GM18867 (cell line): ENCODE results near the gene KIAA0319L.
"Not testable (repeated sequence)": the region's sequence is repeated elsewhere in the genome, so short reads cannot be mapped to it uniquely, and the experiment has no call there.

Experiments used
- ATAC-seq: cut with Tn5 transposase; IDR thresholded peaks from one replicate; pipeline ENCODE4 v1.9.1; 2021; ENCODE audit warnings: mild to moderate bottlenecking, moderate library complexity; ENCODE audit not compliant: unreplicated experiment

KIAA0319L gene

DNA sequence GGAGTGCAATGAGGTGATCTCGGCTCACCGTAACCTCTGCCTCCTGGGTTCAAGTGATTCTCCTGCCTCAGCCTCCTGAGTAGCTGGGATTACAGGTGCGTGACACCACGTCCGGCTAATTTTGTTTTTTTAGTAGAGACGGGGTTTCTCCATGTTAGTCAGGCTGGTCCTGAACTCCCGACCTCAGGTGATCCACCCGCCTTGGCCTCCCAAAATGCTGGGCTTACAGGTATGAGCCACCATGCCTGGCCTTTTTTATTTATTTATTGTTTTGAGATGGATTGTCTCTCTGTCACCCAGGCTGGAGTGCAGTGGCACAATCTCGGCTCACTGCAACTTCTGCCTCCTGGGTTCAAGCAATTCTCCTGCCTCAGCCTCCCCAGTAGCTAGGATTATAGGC lies 24.4 kb upstream of the KIAA0319L start:
- ATAC-seq = not testable (repeated sequence)

- ATAC-seq = no peak
Measured at GRCh38 chr1:35580949-35581388, 23.8 kb upstream of the KIAA0319L start.

DNA sequence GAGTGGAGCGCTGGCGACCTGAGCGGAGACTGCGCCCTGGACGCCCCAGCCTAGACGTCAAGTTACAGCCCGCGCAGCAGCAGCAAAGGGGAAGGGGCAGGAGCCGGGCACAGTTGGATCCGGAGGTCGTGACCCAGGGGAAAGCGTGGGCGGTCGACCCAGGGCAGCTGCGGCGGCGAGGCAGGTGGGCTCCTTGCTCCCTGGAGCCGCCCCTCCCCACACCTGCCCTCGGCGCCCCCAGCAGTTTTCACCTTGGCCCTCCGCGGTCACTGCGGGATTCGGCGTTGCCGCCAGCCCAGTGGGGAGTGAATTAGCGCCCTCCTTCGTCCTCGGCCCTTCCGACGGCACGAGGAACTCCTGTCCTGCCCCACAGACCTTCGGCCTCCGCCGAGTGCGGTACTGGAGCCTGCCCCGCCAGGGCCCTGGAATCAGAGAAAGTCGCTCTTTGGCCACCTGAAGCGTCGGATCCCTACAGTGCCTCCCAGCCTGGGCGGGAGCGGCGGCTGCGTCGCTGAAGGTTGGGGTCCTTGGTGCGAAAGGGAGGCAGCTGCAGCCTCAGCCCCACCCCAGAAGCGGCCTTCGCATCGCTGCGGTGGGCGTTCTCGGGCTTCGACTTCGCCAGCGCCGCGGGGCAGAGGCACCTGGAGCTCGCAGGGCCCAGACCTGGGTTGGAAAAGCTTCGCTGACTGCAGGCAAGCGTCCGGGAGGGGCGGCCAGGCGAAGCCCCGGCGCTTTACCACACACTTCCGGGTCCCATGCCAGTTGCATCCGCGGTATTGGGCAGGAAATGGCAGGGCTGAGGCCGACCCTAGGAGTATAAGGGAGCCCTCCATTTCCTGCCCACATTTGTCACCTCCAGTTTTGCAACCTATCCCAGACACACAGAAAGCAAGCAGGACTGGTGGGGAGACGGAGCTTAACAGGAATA lies 20.1 kb upstream of the KIAA0319L start:
- peak; percentile 75 for ATAC-seq

GRCh38 chr1:35576766-35577070 lies 19.5 kb upstream of the KIAA0319L start:
- not testable (repeated sequence) for ATAC-seq

DNA sequence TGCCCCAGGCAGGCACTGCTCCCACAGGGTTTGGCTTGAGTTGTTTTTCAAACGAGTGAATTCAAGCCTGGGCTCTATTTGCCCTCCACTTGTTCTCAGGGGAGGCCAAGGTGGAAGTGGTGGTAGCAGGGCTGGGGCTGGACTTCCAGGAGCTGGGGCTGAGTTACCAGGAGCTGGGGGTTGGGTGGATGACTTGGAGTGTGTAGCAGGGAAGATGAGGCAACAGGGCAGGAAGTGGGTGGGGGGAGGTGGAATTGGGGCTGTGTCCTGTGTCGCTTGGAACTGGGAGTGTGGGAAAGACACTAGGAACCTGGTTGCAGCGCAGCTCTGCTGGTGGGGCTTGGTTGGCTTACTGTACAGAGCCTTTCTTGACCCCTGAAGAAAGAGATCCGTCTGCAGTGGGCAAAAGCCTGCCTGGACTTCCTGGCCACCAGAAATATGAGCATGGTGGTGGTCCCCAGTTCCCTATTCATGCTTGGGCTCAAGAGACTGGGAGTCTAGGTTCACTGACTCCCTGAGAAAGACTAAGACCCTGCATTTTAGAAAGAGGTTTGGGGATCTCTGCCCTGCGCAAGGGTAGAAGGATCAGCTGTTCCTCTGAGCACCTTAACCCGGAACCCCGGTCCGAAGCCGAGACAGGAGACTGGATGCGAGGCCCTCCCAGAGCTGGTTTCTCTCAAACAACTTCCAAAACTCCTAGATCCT lies 19.0 kb upstream of the KIAA0319L start:
- no peak for ATAC-seq

DNA sequence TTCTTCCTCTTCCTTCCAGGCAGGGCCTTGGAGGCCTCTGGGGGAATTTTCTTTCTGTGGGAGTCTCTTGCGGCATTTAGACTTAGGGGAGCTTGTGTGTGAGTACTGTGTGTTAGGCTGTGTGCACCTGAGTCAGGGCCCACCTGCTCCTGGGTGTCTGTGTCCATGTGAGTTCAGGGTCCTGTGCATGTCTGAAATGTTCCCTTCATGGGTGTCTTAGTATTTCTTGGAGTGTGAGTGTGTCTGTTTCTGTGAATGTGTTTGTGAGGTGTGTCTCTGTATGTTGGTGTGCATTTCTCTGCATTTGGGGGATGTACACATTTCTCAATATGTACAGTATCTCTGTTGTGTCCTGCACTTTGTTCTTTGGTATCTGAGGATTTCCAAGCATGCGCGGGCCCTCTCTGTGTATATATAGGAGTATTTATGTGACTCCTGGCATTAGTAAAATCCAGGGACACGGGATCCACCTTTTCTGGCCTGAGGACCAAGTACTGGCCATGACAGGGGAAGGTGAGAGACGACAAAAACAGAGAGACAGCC lies 18.3 kb upstream of the KIAA0319L start:
- ATAC-seq = no peak

DNA sequence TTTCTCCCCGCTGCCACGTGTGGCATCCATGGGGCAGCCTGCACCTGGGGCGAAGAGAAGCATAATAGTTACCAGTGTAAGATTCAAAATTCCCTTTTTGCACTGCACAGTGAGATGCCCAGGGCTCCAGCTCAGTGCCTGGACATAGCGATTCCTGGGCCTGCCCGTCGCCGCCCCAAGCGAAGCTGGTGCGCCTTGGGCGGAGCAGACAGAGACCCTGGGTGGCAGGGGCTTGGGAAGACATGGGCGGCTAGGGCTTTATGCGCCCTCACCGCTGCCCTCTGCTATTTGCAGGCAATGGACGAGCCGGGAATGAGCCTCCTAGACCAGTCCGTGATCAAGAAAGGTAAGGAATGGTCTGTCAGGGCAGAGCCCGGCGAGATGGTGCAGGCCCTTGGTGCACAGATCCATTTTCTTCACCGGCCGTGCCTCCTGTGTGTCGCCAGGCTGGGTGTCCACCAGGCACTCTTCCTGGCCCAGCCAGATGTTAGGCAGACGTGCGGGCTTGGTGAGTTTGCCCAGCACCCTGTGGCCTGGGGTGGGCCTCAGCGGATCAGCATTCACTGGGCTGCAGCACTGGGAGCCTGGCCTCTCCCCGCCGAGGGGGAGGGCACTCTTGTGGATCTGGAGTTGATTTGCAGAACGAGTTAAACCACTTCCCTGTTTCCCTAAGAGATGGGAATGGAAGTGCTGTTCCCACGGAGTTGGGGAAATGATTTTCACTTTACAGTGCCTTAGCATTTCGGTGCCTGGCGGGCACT lies 17.6 kb upstream of the KIAA0319L start:
- no peak for ATAC-seq

GRCh38 chr1:35574125-35574654 lies 17.0 kb upstream of the KIAA0319L start:
- ATAC-seq = no peak

GRCh38 chr1:35573198-35574124 lies 16.3 kb upstream of the KIAA0319L start, which contains the start of gene TFAP2E:
Gene TFAP2E (plus strand): TSS chr1:35573314. CDS start chr1:35573578, 264 bp downstream.
- no peak for ATAC-seq

- ATAC-seq = no peak
Measured at GRCh38 chr1:35572296-35572695, 15.1 kb upstream of the KIAA0319L start.

GRCh38 chr1:35571263-35571662 lies 14.1 kb upstream of the KIAA0319L start:
- no peak for ATAC-seq

GRCh38 chr1:35570589-35571137 lies 13.5 kb upstream of the KIAA0319L start:
- no peak for ATAC-seq

DNA sequence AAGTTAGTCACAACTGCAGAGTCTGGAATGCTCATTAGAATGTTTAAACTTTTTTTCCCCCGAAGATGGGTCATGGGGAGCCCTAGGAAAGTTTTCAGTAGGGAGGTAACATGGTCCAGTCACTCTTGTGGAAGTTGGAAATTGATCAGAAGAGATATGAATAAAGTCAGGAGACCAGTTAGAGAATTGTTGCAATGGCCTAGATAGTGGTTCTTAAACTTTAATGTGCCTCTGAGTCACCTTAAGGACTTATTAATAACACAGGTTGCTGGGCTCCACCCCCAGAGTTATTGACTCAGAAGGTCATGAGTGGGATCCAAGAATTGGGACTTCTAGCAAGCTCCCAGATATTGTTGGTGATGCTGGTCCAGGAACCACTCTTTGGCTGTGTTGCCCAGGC lies 12.7 kb upstream of the KIAA0319L start:
- ATAC-seq = no peak

DNA sequence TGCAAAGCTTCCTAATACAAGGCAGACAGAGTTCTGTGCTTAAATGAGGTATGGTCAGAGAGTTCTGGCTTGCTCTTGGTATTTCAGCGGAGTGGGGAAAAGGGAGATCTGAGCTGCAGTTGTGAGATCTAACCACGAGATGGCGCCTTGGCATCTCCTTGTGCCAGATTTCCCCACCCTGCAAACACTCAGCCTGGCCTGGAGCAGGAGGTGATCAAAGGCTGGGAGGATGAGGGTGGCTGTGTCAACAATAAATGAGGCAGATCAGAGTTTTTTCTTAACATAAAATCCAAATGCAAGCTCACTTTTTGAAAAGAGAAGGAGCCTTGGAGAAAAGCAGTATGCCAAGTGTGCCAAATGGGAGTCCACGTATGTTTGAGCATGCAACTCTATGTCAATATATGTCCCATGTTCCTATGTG lies 11.8 kb upstream of the KIAA0319L start:
- no peak for ATAC-seq

DNA sequence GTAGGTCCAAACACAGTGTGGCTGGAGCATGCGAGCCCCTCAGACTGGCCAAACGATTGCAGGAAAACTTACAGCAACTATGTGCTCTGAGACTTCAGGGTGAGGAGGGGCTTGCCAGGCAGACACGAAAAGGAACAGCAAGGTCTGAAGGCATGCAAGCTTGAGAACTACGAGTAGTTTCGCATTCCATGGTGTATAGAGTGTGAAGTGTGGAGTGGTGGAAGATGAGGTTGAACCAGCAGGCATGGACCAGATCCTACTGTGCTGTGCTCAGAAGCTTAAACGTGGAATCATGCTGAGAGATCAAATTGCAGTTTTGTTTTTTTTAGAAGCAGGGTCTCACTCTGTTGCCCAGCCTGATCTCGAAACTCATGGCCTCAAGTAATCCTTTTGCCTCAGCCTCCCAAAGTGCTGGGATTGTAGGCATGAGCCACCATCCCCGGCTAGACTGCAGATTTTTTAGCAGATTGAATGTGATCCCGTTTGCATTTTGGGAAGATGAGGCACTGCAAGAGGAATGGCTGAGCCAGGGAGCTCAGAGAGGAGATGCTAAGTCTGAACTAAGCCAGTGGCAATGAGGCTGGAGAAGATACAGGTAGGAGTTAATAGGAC lies 10.8 kb upstream of the KIAA0319L start:
- no peak for ATAC-seq

DNA sequence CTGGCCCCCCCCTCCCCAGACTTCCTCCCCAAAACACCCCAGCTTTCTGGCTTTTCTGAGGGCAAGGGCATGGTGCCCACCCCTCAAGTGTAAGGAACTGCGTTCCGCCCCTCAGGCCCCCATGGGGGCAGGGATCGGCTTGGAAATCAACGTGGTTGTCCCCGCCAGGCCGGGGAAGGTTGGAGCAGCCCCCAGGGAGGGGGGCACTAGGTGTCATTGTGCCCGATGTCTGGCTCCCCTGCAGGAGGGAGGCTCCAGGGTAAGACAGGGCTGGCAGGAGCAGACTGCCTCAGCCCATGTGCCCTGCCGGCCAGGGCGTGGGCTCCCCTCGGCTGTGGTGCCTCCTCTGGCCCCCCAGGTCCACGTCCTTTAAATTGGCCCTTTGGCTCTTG lies 8.5 kb upstream of the KIAA0319L start:
- ATAC-seq = no peak

GRCh38 chr1:35564884-35565741 lies 7.9 kb upstream of the KIAA0319L start:
- no peak for ATAC-seq
